Measurements from ENCODE around the gene IL21R.

IL21R gene

GRCh38 chr16:27436921-27437650 is 35.1 kb downstream of the IL21R start:
- no peak overlapping the region for H3K27ac ChIP-seq (ENCODE audit: low read depth, low read length)
- WGBS, result 95% methylated on average over 8 of the region's 9 CpGs
- no peak overlapping the region for H3K9ac ChIP-seq (ENCODE audit: low read depth, low read length)
- H3K9me3 ChIP-seq (ENCODE audit: insufficient read depth, low read depth, low read length), result no peaks in the 10 kb centered on the region
- no peaks in the 10 kb centered on the region for H3K36me3 ChIP-seq (ENCODE audit: insufficient read depth, low read length)
- no peaks in the 10 kb centered on the region for H3K27me3 ChIP-seq (ENCODE audit: insufficient read depth, low read length)
- H3K4me3 ChIP-seq (ENCODE audit: low read length), result no peak overlapping the region
- H3K4me1 ChIP-seq (ENCODE audit: insufficient read depth, low read length), result no peaks in the 10 kb centered on the region

GRCh38 chr16:27437946-27438345 is 36.0 kb downstream of the IL21R start:
- Histone ChIP-seq H3K4me3 (ENCODE audit: low read length) (no peak overlapping the region), H3K9me3 (ENCODE audit: insufficient read depth, low read depth, low read length) (no peaks in the 10 kb centered on the region), H3K27me3 (ENCODE audit: insufficient read depth, low read length) (no peaks in the 10 kb centered on the region), H3K36me3 (ENCODE audit: insufficient read depth, low read length) (no peaks in the 10 kb centered on the region), H3K4me1 (ENCODE audit: insufficient read depth, low read length) (no peaks in the 10 kb centered on the region), H3K27ac (ENCODE audit: low read depth, low read length) (no peak overlapping the region), H3K9ac (ENCODE audit: low read depth, low read length) (no peak overlapping the region)
- 93% methylated on average over 6 of the region's 6 CpGs for WGBS

- Histone ChIP-seq H3K4me3 (ENCODE audit: low read length) (no peak overlapping the region), H3K27ac (ENCODE audit: low read depth, low read length) (no peak overlapping the region), H3K4me1 (ENCODE audit: insufficient read depth, low read length) (no peaks in the 10 kb centered on the region), H3K36me3 (ENCODE audit: insufficient read depth, low read length) (no peaks in the 10 kb centered on the region), H3K9ac (ENCODE audit: low read depth, low read length) (no peak overlapping the region), H3K9me3 (ENCODE audit: insufficient read depth, low read depth, low read length) (peaks cover 7% of the 10 kb centered on the region), H3K27me3 (ENCODE audit: insufficient read depth, low read length) (no peaks in the 10 kb centered on the region)
- WGBS, result 77% methylated on average over 18 of the region's 18 CpGs
Measured at GRCh38 chr16:27439271-27440018, 37.5 kb downstream of the IL21R start.

- H3K27me3 ChIP-seq (ENCODE audit: insufficient read depth, low read length), result no peaks in the 10 kb centered on the region
- H3K9me3 ChIP-seq (ENCODE audit: insufficient read depth, low read depth, low read length), result peaks cover 17% of the 10 kb centered on the region
- H3K27ac ChIP-seq (ENCODE audit: low read depth, low read length), result no peak overlapping the region
- WGBS, result 92% methylated on average over 5 of the region's 5 CpGs
- H3K4me3 ChIP-seq (ENCODE audit: low read length), result no peak overlapping the region
- H3K36me3 ChIP-seq (ENCODE audit: insufficient read depth, low read length), result no peaks in the 10 kb centered on the region
- no peak overlapping the region for H3K9ac ChIP-seq (ENCODE audit: low read depth, low read length)
- no peaks in the 10 kb centered on the region for H3K4me1 ChIP-seq (ENCODE audit: insufficient read depth, low read length)
Measured at GRCh38 chr16:27441276-27441675, 39.3 kb downstream of the IL21R start.

- no peak overlapping the region for H3K9ac ChIP-seq (ENCODE audit: low read depth, low read length)
- no peaks in the 10 kb centered on the region for H3K36me3 ChIP-seq (ENCODE audit: insufficient read depth, low read length)
- no peaks in the 10 kb centered on the region for H3K27me3 ChIP-seq (ENCODE audit: insufficient read depth, low read length)
- no peak overlapping the region for H3K4me3 ChIP-seq (ENCODE audit: low read length)
- peaks cover 17% of the 10 kb centered on the region for H3K9me3 ChIP-seq (ENCODE audit: insufficient read depth, low read depth, low read length)
- WGBS, result 94% methylated on average over 8 of the region's 8 CpGs
- no peaks in the 10 kb centered on the region for H3K4me1 ChIP-seq (ENCODE audit: insufficient read depth, low read length)
- H3K27ac ChIP-seq (ENCODE audit: low read depth, low read length), result no peak overlapping the region
Measured at GRCh38 chr16:27441998-27442397, 40.0 kb downstream of the IL21R start.

GRCh38 chr16:27444015-27444414 is 42.0 kb downstream of the IL21R start:
- H3K4me1 ChIP-seq (ENCODE audit: insufficient read depth, low read length), result no peaks in the 10 kb centered on the region
- peaks cover 20% of the 10 kb centered on the region for H3K9me3 ChIP-seq (ENCODE audit: insufficient read depth, low read depth, low read length)
- H3K4me3 ChIP-seq (ENCODE audit: low read length), result no peak overlapping the region
- H3K27ac ChIP-seq (ENCODE audit: low read depth, low read length), result no peak overlapping the region
- WGBS, result 89% methylated on average over 2 of the region's 2 CpGs
- H3K27me3 ChIP-seq (ENCODE audit: insufficient read depth, low read length), result no peaks in the 10 kb centered on the region
- H3K9ac ChIP-seq (ENCODE audit: low read depth, low read length), result no peak overlapping the region
- no peaks in the 10 kb centered on the region for H3K36me3 ChIP-seq (ENCODE audit: insufficient read depth, low read length)

- no peaks in the 10 kb centered on the region for H3K36me3 ChIP-seq (ENCODE audit: insufficient read depth, low read length)
- H3K4me3 ChIP-seq (ENCODE audit: low read length), result no peak overlapping the region
- no peak overlapping the region for H3K9ac ChIP-seq (ENCODE audit: low read depth, low read length)
- 91% methylated on average over 5 of the region's 5 CpGs for WGBS
- H3K9me3 ChIP-seq (ENCODE audit: insufficient read depth, low read depth, low read length), result peaks cover 20% of the 10 kb centered on the region
- no peaks in the 10 kb centered on the region for H3K27me3 ChIP-seq (ENCODE audit: insufficient read depth, low read length)
- no peak overlapping the region for H3K27ac ChIP-seq (ENCODE audit: low read depth, low read length)
- no peaks in the 10 kb centered on the region for H3K4me1 ChIP-seq (ENCODE audit: insufficient read depth, low read length)
Measured at GRCh38 chr16:27444470-27444869, 42.5 kb downstream of the IL21R start.

- Histone ChIP-seq H3K9ac (ENCODE audit: low read depth, low read length) (no peak overlapping the region), H3K27me3 (ENCODE audit: insufficient read depth, low read length) (no peaks in the 10 kb centered on the region), H3K27ac (ENCODE audit: low read depth, low read length) (no peak overlapping the region), H3K4me1 (ENCODE audit: insufficient read depth, low read length) (no peaks in the 10 kb centered on the region), H3K4me3 (ENCODE audit: low read length) (no peak overlapping the region), H3K36me3 (ENCODE audit: insufficient read depth, low read length) (no peaks in the 10 kb centered on the region), H3K9me3 (ENCODE audit: insufficient read depth, low read depth, low read length) (peaks cover 20% of the 10 kb centered on the region)
- 96% methylated on average over 12 of the region's 12 CpGs for whole genome bisulfite sequencing
Measured at GRCh38 chr16:27445502-27446175, 43.7 kb downstream of the IL21R start.

GRCh38 chr16:27446721-27447120 is 44.7 kb downstream of the IL21R start:
- no peak overlapping the region for H3K9ac ChIP-seq (ENCODE audit: low read depth, low read length)
- 93% methylated on average over 3 of the region's 4 CpGs for WGBS
- no peaks in the 10 kb centered on the region for H3K4me1 ChIP-seq (ENCODE audit: insufficient read depth, low read length)
- no peaks in the 10 kb centered on the region for H3K36me3 ChIP-seq (ENCODE audit: insufficient read depth, low read length)
- no peak overlapping the region for H3K4me3 ChIP-seq (ENCODE audit: low read length)
- no peak overlapping the region for H3K27ac ChIP-seq (ENCODE audit: low read depth, low read length)
- peaks cover 20% of the 10 kb centered on the region for H3K9me3 ChIP-seq (ENCODE audit: insufficient read depth, low read depth, low read length)
- H3K27me3 ChIP-seq (ENCODE audit: insufficient read depth, low read length), result no peaks in the 10 kb centered on the region

GRCh38 chr16:27447301-27447700 is 45.3 kb downstream of the IL21R start:
- 96% methylated on average over 5 of the region's 5 CpGs for WGBS
- H3K9me3 ChIP-seq (ENCODE audit: insufficient read depth, low read depth, low read length), result peaks cover 20% of the 10 kb centered on the region
- no peak overlapping the region for H3K9ac ChIP-seq (ENCODE audit: low read depth, low read length)
- no peak overlapping the region for H3K27ac ChIP-seq (ENCODE audit: low read depth, low read length)
- no peak overlapping the region for H3K4me3 ChIP-seq (ENCODE audit: low read length)
- H3K27me3 ChIP-seq (ENCODE audit: insufficient read depth, low read length), result no peaks in the 10 kb centered on the region
- H3K4me1 ChIP-seq (ENCODE audit: insufficient read depth, low read length), result no peaks in the 10 kb centered on the region
- no peaks in the 10 kb centered on the region for H3K36me3 ChIP-seq (ENCODE audit: insufficient read depth, low read length)

All from HUES64 (cell line).